H9 (cell line): ENCODE data around the gene RNF31. TPM values are rescaled to one million over a fixed set of nuclear protein-coding genes. Genes with fewer than 3 reads are reported as not detected.

Source experiments
- DNase-seq: peaks from one replicate; pipeline ENCODE4 v3.0.0-alpha.2; 2017
- H2AFZ ChIP-seq: one replicate; pipeline ENCODE4 v1.6.1; 2013; ENCODE audit warnings: mild to moderate bottlenecking, low read length, control low read depth, moderate library complexity
- H2AK5ac ChIP-seq: 2 replicates; pipeline ENCODE4 v1.6.1; 2013; ENCODE audit warnings: low read length, control low read depth, mixed read lengths; ENCODE audit not compliant: insufficient read length
- H2BK120ac ChIP-seq: one replicate; pipeline ENCODE4 v1.6.1; 2013; ENCODE audit warnings: low read depth, mild to moderate bottlenecking, low read length, control low read depth, inconsistent platforms; ENCODE audit not compliant: poor library complexity, severe bottlenecking
- H2BK12ac ChIP-seq: 2 replicates; pipeline ENCODE4 v1.6.1; 2013; ENCODE audit warnings: low read length, control low read depth, mixed read lengths, low read depth; ENCODE audit not compliant: insufficient read length
- H2BK15ac ChIP-seq: 2 replicates; pipeline ENCODE4 v1.6.1; 2013; ENCODE audit warnings: low read depth, low read length, control low read depth
- H2BK20ac ChIP-seq: one replicate; pipeline ENCODE4 v1.6.1; 2013; ENCODE audit warnings: low read depth, mild to moderate bottlenecking, low read length, control low read depth, inconsistent platforms; ENCODE audit not compliant: poor library complexity, severe bottlenecking
- H2BK5ac ChIP-seq: 2 replicates; pipeline ENCODE4 v1.6.1; 2013; ENCODE audit warnings: low read length, control low read depth, mixed read lengths; ENCODE audit not compliant: insufficient read length
- H3K14ac ChIP-seq: 2 replicates; pipeline ENCODE4 v1.6.1; 2013; ENCODE audit warnings: low read length, control low read depth; ENCODE audit not compliant: insufficient read depth
- H3K18ac ChIP-seq: 2 replicates; pipeline ENCODE4 v1.6.1; 2013; ENCODE audit warnings: low read depth, mild to moderate bottlenecking, mixed read lengths, low read length, control low read depth; ENCODE audit not compliant: insufficient read length
- H3K23ac ChIP-seq: 2 replicates; pipeline ENCODE4 v1.6.1; 2013; ENCODE audit warnings: low read length, control low read depth, mixed read lengths, low read depth; ENCODE audit not compliant: insufficient read length
- H3K23me2 ChIP-seq: 2 replicates; pipeline ENCODE4 v1.6.1; 2013; ENCODE audit warnings: low read depth, mild to moderate bottlenecking, mixed read lengths, low read length, control low read depth; ENCODE audit not compliant: insufficient read length, poor library complexity, severe bottlenecking
- H3K27ac ChIP-seq: 2 replicates; pipeline ENCODE4 v1.5.1; 2013; ENCODE audit warnings: low read length, control low read depth, mixed read lengths, low read depth; ENCODE audit not compliant: insufficient read length
- H3K27me3 ChIP-seq: 2 replicates; pipeline ENCODE4 v1.6.1; 2013; ENCODE audit warnings: low read length, control low read depth, inconsistent platforms; ENCODE audit not compliant: insufficient read depth
- H3K4ac ChIP-seq: 2 replicates; pipeline ENCODE4 v1.6.1; 2013; ENCODE audit warnings: low read depth, mild to moderate bottlenecking, control low read depth, inconsistent platforms, low read length, moderate library complexity
- H3K4me1 ChIP-seq: 2 replicates; pipeline ENCODE4 v1.6.1; 2013; ENCODE audit warnings: low read length, control low read depth, inconsistent platforms; ENCODE audit not compliant: insufficient read depth
- H3K4me2 ChIP-seq: 2 replicates; pipeline ENCODE4 v1.6.1; 2013; ENCODE audit warnings: low read length, control low read depth, mixed read lengths; ENCODE audit not compliant: insufficient read length, insufficient read depth
- H3K56ac ChIP-seq: 2 replicates; pipeline ENCODE4 v1.6.1; 2013; ENCODE audit warnings: low read depth, mild to moderate bottlenecking, mixed read lengths, low read length, control low read depth; ENCODE audit not compliant: insufficient read length
- H3K79me1 ChIP-seq: 2 replicates; pipeline ENCODE4 v1.6.1; 2013; ENCODE audit warnings: low read depth, mild to moderate bottlenecking, moderate library complexity, low read length, control low read depth, inconsistent platforms; ENCODE audit not compliant: insufficient read depth, poor library complexity, severe bottlenecking
- H3K79me2 ChIP-seq: 2 replicates; pipeline ENCODE4 v1.6.1; 2013; ENCODE audit warnings: low read length, control low read depth, inconsistent platforms; ENCODE audit not compliant: insufficient read depth
- H3K9ac ChIP-seq: 2 replicates; pipeline ENCODE4 v1.6.1; 2013; ENCODE audit warnings: low read length, control low read depth, mixed read lengths; ENCODE audit not compliant: insufficient read length; ENCODE audit errors: extremely low read depth
- H3K9me3 ChIP-seq: one replicate; pipeline ENCODE4 v1.6.1; 2013; ENCODE audit warnings: low read depth, low read length, inconsistent platforms; ENCODE audit not compliant: control insufficient read depth
- H3T11ph ChIP-seq: one replicate; pipeline ENCODE4 v1.6.1; 2013; ENCODE audit warnings: mild to moderate bottlenecking, low read length, control low read depth, inconsistent platforms
- H4K20me1 ChIP-seq: one replicate; pipeline ENCODE4 v1.6.1; 2013; ENCODE audit not compliant: control insufficient read depth, insufficient read length, insufficient read depth
- H4K5ac ChIP-seq: 2 replicates; pipeline ENCODE4 v1.6.1; 2013; ENCODE audit warnings: low read depth, mild to moderate bottlenecking, mixed read lengths, low read length, control low read depth; ENCODE audit not compliant: insufficient read length
- H4K8ac ChIP-seq: replicated peaks from 2 replicates; pipeline ENCODE4 v1.6.1; 2013; ENCODE audit warnings: low read length, control low read depth, mixed read lengths, low read depth; ENCODE audit not compliant: insufficient read length
- H4K91ac ChIP-seq: 2 replicates; pipeline ENCODE4 v1.6.1; 2013; ENCODE audit warnings: low read depth, mild to moderate bottlenecking, moderate library complexity, mixed read lengths, low read length, control low read depth; ENCODE audit not compliant: insufficient read length
- H3K27ac Mint-ChIP-seq, 3 experiments: 2 replicates in 2 of 3; 3 replicates in 1 of 3; pipeline ENCODE4 v1.8.0; 2020 to 2021; ENCODE audit warnings: mixed read lengths in 3 of 3, mild to moderate bottlenecking in 1 of 3, moderate library complexity in 1 of 3
- H3K27me3 Mint-ChIP-seq: 2 replicates; pipeline ENCODE4 v1.8.0; 2021; ENCODE audit warnings: low read depth, mild to moderate bottlenecking, moderate library complexity, mixed read lengths
- H3K36me3 Mint-ChIP-seq, 3 experiments: 2 replicates in 2 of 3; 3 replicates in 1 of 3; pipeline ENCODE4 v1.8.0; 2020 to 2021; ENCODE audit warnings: low read depth in 3 of 3, mixed read lengths in 3 of 3; ENCODE audit not compliant: insufficient read depth in 1 of 3
- H3K4me1 Mint-ChIP-seq, 2 experiments: 2 replicates each; pipeline ENCODE4 v1.8.0; 2020; ENCODE audit warnings: mixed read lengths in 2 of 2
- H3K4me3 Mint-ChIP-seq, 2 experiments: 2 replicates in 1 of 2; 3 replicates in 1 of 2; pipeline ENCODE4 v1.8.0; 2020 to 2021; ENCODE audit warnings: mild to moderate bottlenecking in 2 of 2, mixed read lengths in 2 of 2, moderate library complexity in 1 of 2
- H3K9me3 Mint-ChIP-seq, 2 experiments: 2 replicates in 1 of 2; 3 replicates in 1 of 2; pipeline ENCODE4 v1.8.0; 2020; ENCODE audit warnings: mild to moderate bottlenecking in 2 of 2, mixed read lengths in 2 of 2, moderate library complexity in 1 of 2
- CTCF ChIP-seq: fragments of 200-600 bp; sonication (generic); conservative IDR thresholded peaks from 3 replicates; pipeline ENCODE4 v1.8.0; 2021; ENCODE audit warnings: antibody characterized with exemption, mild to moderate bottlenecking
- WGBS: extraction: QIAGEN DNeasy Blood & Tissue Kit; methylation state at CpG from one replicate; pipeline ENCODE4 v1.1.7; 2013; ENCODE audit warnings: missing lambda C conversion rate, low lambda C conversion rate, mixed read lengths; ENCODE audit not compliant: insufficient read length; ENCODE audit errors: extremely low coverage; 5-methylcytosine and 5-hydroxymethylcytosine counted together
- total RNA-seq: library from RNA; stranded (reverse); gene quantifications from 2 replicates; pipeline ENCODE4 v1.2.1, GENCODE V29; 2021

Gene RNF31
- total RNA-seq, 1 experiment from 2014 or later, result 87.3 TPM

- Histone ChIP-seq H3K79me1 (no peaks in the 10 kb centered on the region), H3K27ac (peak within 1 kb of the TSS; percentile 36), H2BK15ac (no peak within 1 kb of the TSS), H4K20me1 (no peaks in the 10 kb centered on the region), H2BK120ac (no peak within 1 kb of the TSS), H2BK20ac (no peak within 1 kb of the TSS), H3K4me1 (no peaks in the 10 kb centered on the region), H3K56ac (no peak within 1 kb of the TSS), H3K23ac (no peak within 1 kb of the TSS), H3K27me3 (no peaks in the 10 kb centered on the region), H4K8ac (no peak within 1 kb of the TSS), H3K4me2 (peak within 1 kb of the TSS; percentile 79), H3T11ph (no peak within 1 kb of the TSS), H3K23me2 (peaks cover 13% of the 10 kb centered on the region), H2AK5ac (no peak within 1 kb of the TSS), H4K91ac (no peak within 1 kb of the TSS), H3K4ac (no peak within 1 kb of the TSS), H4K5ac (no peak within 1 kb of the TSS), H2AFZ (no peak within 1 kb of the TSS), H3K79me2 (no peaks in the 10 kb centered on the region), H2BK5ac (no peak within 1 kb of the TSS), H2BK12ac (no peak within 1 kb of the TSS), H3K14ac (peak within 1 kb of the TSS; percentile 98), H3K18ac (peak within 1 kb of the TSS; percentile 97), H3K9ac (peak within 1 kb of the TSS; percentile 75), H3K9me3 (no peaks in the 10 kb centered on the region)
- no peak for TF ChIP-seq CTCF
- DNase-seq, result peak; percentile 99
- Mint-ChIP-seq H3K9me3 (no peaks in the 10 kb centered on the region; a peak in 1 of 5 replicates), H3K4me3 (peak within 1 kb of the TSS; percentile 93 to 95), H3K4me1 (peaks cover 12 to 15% of the 10 kb centered on the region in 2 experiments), H3K27me3 (peaks cover 3% of the 10 kb centered on the region; the same call in 1 of the 2 replicates), H3K36me3 (peaks cover 15 to 43% (median 33%) of the 10 kb centered on the region in 3 experiments; a peak in 6 of 7 replicates), H3K27ac (peak within 1 kb of the TSS; percentile 93 to 100 (median 98))
- WGBS, result no CpG with 5 or more reads among the region's 65 CpGs
Observed at GRCh38 chr14:24114532-24115421, 32.5 kb upstream of the RNF31 start, which contains the start of the genes DCAF11 and NRL. TSS of gene DCAF11 (plus strand) at chr14:24114777. CDS start at chr14:24115595, 818 bp downstream. TSS of gene NRL (minus strand) at chr14:24114949. CDS start at chr14:24082848, 32,101 bp downstream.
